Measurements from ENCODE around the gene TNS1. TPM values are rescaled to one million over a fixed set of nuclear protein-coding genes. Genes with fewer than 3 reads are reported as not detected.

The TNS1 gene
- total and polyA plus RNA-seq, 8 donors: 38.5 to 166 (median 102) TPM

DNA sequence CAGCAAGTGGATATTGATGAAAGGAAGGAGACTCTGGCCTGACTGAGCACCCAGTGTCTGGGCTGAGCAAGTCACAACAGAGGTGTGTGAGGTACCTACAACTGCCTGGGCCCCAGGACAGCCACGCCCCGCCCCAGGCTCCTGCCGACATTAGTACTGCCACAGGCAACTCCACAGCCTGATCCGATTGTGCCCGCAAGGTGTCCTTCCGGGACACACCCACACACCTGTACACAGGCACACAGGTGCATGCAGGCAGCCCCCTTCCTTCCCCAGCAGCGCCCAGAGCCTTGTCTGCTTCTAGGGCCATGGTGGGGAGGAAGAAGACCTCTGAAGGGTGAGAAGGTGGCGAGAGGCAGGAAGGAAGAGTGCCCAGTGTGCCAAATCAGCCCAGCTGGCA is 83.6 kb downstream of the TNS1 start:
- Histone ChIP-seq H3K27ac (peak overlapping the region in 3 of 4 donors; percentile 22 to 82 (median 72)), H3K4me3 (no peak overlapping the region), H3K4me1 (peaks cover 40 to 58% (median 44%) of the 10 kb centered on the region in 3 donors), H3K36me3 (peaks cover 0 to 35% (median 11%) of the 10 kb centered on the region in 3 donors), H3K27me3 (no peaks in the 10 kb centered on the region), H3K9me3 (no peaks in the 10 kb centered on the region)
- 79 to 84% methylated on average over 8 of the region's 8 CpGs for WGBS, 2 donors
- intact Hi-C loops (cut with DNase I): no loop called here
- TF ChIP-seq, protein P1, sequence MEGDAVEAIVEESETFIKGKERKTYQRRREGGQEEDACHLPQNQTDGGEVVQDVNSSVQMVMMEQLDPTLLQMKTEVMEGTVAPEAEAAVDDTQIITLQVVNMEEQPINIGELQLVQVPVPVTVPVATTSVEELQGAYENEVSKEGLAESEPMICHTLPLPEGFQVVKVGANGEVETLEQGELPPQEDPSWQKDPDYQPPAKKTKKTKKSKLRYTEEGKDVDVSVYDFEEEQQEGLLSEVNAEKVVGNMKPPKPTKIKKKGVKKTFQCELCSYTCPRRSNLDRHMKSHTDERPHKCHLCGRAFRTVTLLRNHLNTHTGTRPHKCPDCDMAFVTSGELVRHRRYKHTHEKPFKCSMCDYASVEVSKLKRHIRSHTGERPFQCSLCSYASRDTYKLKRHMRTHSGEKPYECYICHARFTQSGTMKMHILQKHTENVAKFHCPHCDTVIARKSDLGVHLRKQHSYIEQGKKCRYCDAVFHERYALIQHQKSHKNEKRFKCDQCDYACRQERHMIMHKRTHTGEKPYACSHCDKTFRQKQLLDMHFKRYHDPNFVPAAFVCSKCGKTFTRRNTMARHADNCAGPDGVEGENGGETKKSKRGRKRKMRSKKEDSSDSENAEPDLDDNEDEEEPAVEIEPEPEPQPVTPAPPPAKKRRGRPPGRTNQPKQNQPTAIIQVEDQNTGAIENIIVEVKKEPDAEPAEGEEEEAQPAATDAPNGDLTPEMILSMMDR (IDR thresholded peaks at IDR 0.05): no peak
- DNase-seq (peak in 2 of 6 donors; percentile 21 to 62), ATAC-seq (no peak), FAIRE-seq (no peak)

DNA sequence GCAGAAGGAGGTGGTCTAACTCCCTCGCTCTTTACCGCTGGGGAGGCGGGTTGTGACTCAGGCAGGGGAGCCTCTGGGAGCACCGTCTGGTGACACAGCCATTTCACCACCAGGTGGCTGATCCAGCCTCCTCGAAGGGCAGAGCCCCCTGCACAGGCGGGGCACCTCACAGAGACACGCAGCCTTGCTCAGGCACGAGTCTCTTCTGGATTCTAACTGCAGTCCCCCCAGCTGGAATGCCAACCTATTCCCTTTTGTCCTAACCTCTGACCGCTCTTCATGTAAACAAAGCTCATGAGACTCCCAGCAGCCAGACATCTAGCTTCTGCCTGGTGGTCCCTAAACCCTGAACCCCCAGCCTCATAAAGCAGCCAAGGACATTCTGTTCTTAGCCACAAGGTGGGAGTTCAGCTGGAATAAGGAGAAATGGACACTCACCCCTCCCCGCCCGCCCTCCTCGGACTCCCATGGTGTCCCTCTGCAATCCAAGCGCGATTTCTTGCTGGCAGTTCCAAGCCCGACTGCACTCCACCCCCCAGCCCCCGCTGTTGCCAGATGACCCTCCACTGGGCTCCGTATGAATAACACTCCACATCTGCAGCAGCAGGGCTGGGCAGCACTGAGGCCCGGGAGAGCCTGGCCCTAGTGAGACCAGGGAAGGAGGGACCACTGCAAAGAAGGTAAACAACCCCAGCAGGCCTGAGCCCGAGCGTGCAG is 84.3 kb downstream of the TNS1 start:
- no peaks in the 10 kb centered on the region for H3K27me3 ChIP-seq
- 55 to 60% methylated on average over 20 of the region's 20 CpGs for WGBS, 2 donors
- ATAC-seq: peak in 1 of 4 donors; percentile 11
- H3K4me3 ChIP-seq: no peak overlapping the region
- no peak for FAIRE-seq
- H3K27ac ChIP-seq: peak overlapping the region in 2 of 4 donors; percentile 44 to 82
- intact Hi-C loops (cut with DNase I): no loop called here
- peaks cover 43 to 59% (median 44%) of the 10 kb centered on the region in 3 donors for H3K4me1 ChIP-seq
- no peaks in the 10 kb centered on the region for H3K9me3 ChIP-seq
- H3K36me3 ChIP-seq: peaks cover 0 to 35% (median 11%) of the 10 kb centered on the region in 3 donors
- DNase-seq: peak in 1 of 6 donors; percentile 63
- TF ChIP-seq, protein P1 (IDR thresholded peaks at IDR 0.05): no peak

DNA sequence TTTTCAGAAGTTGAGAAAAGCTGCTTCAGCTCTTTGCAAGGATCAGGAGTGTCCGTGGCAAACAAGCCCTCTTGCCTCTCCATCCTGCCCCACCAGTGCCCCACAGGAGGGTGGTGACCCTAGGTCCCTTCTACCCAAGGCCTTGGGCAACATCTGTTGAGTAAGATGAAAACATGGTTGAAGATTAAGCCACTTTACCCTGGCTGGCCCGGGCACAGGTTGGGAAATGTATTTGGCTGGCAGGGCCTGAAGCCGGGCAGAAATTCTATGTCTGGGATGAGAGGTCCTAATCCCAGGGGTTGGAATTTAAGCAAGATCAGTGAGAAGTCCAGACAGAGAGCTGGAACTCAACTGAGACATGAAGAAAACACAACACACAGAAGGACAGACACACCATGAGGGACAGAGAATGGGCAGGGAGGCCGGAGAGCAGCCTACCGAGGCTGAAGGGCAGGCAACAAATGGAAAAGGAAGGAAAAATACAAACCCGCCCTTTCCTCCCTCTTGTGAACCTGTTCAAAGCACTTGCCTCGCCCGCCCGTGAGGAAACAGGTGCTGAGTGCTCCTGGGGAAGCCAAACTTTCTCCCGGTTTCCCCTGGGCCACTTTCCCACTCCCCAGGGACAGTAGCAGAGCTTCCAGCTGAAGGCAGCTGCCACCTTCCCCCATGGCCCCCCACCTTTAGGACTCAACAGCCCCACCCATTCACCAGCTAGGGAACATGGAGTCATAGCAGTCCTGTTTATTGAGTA is 86.1 kb downstream of the TNS1 start:
- DNase-seq (peak in 1 of 6 donors; percentile 32), ATAC-seq (peak in 2 of 4 donors; percentile 11), FAIRE-seq (no peak)
- TF ChIP-seq, protein P1 (IDR thresholded peaks at IDR 0.05): no peak
- Histone ChIP-seq H3K36me3 (peaks cover 0 to 35% (median 11%) of the 10 kb centered on the region in 3 donors), H3K4me3 (no peak overlapping the region), H3K4me1 (peaks cover 43 to 58% (median 44%) of the 10 kb centered on the region in 3 donors), H3K27ac (peak overlapping the region; percentile 16 to 68 (median 41)), H3K27me3 (no peaks in the 10 kb centered on the region), H3K9me3 (no peaks in the 10 kb centered on the region)
- intact Hi-C loops (cut with DNase I): no loop called here
- 49 to 56% methylated on average over 10 of the region's 10 CpGs for WGBS, 2 donors

DNA sequence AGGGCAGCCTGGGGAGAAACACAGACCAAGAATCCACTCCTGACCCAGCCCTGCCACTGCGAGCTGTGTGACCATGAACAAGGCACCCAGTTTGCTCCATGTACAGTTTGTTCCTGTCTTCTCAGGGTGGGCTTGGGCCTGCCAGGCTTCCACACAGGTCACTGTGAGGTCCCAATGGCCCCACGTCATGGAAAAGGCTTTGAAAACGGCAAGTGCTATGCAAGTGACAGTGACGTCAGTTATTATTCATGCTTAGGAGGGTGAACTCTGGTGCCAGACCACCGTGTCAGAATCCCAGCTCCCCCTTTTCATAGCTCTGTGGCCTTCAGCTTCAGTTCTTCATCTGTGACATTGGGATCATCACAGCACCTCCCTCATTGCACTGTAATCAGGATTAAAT is 87.1 kb downstream of the TNS1 start:
- no peak for ATAC-seq
- peaks cover 0 to 35% (median 11%) of the 10 kb centered on the region in 3 donors for H3K36me3 ChIP-seq
- WGBS, 2 donors: 79 to 85% methylated on average over 5 of the region's 5 CpGs
- intact Hi-C loops (cut with DNase I): no loop called here
- H3K27ac ChIP-seq: peak overlapping the region in 1 of 4 donors; percentile 6
- peaks cover 44 to 60% (median 46%) of the 10 kb centered on the region in 3 donors for H3K4me1 ChIP-seq
- H3K9me3 ChIP-seq: no peaks in the 10 kb centered on the region
- DNase-seq: peak in 1 of 6 donors; percentile 37
- TF ChIP-seq, protein P1 (IDR thresholded peaks at IDR 0.05): no peak
- no peak overlapping the region for H3K4me3 ChIP-seq
- FAIRE-seq: no peak
- no peaks in the 10 kb centered on the region for H3K27me3 ChIP-seq

Measured in pancreas (tissue), 10 donors.